GM18867 (cell line): ENCODE measurements around the gene KANK4.
A peak's percentile ranks its signal among the peaks of the same experiment; 100 is the strongest.
"Not testable (repeated sequence)": the region's sequence is repeated elsewhere in the genome, so short reads cannot be mapped to it uniquely, and the experiment has no call there.

Experiments used
- ATAC-seq: cut with Tn5 transposase; IDR thresholded peaks from one replicate; pipeline ENCODE4 v1.9.1; 2021; ENCODE audit warnings: mild to moderate bottlenecking, moderate library complexity; ENCODE audit not compliant: unreplicated experiment

KANK4 gene

GRCh38 chr1:62274496-62275485 is 44.4 kb downstream of the KANK4 start:
- no peak for ATAC-seq

- no peak for ATAC-seq
Observed at GRCh38 chr1:62273953-62274352, 45.3 kb downstream of the KANK4 start.

- ATAC-seq: peak; percentile 96
Observed at GRCh38 chr1:62271948-62272728, 47.1 kb downstream of the KANK4 start.

- no peak for ATAC-seq
Observed at GRCh38 chr1:62271134-62271533, 48.1 kb downstream of the KANK4 start.

DNA sequence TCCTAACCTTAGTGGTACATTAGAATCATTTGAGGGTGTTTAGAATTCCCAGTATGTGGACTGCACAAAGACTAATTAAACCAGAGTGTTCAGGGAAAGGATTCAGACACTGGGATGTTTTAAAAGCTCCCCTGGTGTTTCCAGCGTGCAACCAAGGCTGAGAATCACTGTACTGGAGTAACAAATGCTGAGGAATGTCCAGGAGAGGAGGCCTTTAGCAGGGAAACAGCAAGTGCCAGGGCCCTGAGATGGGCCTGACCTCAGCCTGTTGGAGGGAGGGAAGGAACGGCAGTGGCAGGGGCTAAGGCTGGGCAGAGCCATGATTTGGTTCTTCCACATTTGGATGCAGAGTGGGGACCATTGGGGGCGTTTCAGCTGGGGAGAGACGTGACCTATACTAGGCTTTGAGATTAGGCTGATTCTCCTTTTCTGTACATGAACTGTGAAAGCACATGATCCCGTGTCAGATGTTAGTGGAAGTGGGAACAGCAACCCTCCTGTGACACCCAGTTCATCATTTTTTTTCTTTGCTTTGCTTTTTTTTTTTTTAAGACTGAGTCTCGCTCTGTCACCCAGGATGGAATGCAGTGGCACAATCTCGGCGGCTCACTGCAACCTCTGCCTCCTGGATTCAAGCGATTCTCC is 49.3 kb downstream of the KANK4 start:
- ATAC-seq: no peak

DNA sequence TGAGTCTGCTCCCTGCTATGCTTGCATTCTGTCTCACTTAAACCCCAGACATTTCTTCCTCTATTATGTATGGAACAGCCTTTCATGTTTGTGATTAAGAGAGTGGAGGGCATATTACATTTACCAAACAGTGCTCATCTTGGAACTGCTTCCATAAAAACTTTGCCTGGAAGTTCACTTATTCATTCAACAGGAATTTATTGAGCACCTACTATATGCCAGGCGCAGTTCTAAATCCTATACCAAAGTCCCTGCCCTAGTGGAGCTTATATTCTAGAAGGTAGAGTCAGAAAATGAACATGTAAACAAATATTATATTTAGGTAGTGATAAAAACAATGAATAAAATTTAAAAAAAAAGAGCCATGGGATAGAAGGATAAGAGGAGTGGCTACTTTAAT is 49.8 kb downstream of the KANK4 start:
- ATAC-seq: no peak

DNA sequence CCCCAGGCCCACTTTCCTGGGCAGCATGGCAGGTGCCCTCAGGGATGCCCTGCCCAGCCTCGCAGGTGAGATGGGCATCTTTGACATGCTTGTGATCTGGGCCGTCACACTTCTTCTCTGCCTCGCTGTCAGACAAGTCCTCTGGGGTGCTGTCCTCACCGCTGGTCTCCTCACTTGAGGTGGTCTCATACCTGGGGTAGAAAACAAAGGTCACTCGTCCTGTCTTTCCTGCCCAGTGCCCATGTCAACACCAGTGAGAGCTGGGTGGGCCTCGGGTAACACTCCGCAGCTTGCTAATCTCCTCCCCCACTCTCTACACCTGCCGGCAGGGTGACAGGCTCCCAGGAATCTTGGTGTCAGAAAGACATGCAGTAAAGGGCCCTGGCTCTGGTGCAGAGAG is 50.9 kb downstream of the KANK4 start:
- no peak for ATAC-seq

GRCh38 chr1:62265956-62266935 is 53.0 kb downstream of the KANK4 start:
- no peak for ATAC-seq

DNA sequence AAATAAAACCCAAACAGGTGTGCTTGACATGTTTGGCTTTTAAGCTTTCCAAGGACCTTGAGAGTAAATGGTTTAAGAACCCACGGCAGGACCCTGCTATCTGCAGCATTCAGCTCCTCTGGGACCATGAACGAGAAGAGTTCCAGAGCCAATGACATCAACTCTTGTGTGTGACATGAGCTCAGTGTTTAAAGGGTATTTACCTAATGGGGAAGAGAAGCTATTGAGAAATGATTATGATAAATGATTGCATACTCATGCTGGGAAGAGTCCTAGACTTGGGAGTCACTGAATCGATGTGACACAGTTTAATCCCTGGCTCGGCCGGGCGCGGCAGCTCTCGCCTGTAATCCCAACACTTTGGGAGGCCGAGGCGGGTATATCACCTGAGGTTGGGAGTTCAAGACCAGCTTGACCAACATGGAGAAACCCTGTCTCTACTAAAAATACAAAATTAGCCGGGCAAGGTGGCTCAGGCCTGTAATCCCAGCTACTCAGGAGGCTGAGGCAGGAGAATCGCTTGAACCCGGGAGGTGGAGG is 55.4 kb downstream of the KANK4 start:
- ATAC-seq: no peak

GRCh38 chr1:62263006-62263813 is 56.0 kb downstream of the KANK4 start:
- ATAC-seq: no peak

GRCh38 chr1:62260688-62261087 is 58.5 kb downstream of the KANK4 start:
- ATAC-seq: no peak

DNA sequence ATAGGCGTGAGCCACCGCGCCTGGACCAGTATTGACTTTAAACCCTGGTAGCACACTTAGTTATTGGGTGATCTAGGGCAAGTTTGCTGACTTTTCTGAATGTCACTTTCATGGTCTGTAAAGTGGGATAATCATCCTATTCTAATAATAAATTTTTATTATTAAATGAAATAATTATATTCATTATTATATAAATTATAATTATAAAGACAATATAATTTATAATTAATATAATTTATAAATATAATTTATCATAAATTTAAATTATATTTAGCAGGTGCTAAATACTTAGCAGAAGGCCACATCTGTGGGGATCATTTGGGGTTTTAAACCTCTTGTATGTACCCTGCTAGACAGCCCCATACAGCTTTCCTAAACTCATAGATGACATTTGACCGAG is 59.7 kb downstream of the KANK4 start:
- no peak for ATAC-seq

DNA sequence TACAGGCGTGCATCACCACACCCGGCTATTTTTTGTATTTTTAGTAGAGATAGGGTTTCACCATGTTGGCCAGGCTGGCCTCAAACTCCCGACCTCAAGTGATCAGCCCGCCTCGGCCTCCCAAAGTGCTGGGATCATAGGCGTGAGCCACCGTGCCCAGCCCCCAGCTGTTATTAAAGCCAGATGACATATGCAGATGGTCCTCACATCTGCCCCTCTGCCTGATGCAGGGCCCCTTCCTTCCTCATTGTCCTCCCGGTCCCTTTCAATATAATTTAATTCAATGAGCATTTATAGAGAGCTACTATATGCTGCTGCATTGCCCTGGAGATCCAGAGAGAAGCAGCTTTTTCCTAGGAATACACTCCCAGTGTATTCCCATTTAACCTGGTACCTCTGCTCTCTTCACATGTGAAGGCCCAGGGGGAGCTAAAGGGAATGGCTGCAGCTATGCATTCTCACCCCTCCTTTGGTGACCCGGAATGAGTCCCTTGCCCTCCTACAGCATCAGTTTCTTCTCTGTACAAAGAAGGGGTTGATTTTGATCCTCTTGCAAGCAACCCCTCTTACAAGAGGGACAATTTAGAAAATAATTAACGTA is 69.0 kb downstream of the KANK4 start:
- no peak for ATAC-seq

DNA sequence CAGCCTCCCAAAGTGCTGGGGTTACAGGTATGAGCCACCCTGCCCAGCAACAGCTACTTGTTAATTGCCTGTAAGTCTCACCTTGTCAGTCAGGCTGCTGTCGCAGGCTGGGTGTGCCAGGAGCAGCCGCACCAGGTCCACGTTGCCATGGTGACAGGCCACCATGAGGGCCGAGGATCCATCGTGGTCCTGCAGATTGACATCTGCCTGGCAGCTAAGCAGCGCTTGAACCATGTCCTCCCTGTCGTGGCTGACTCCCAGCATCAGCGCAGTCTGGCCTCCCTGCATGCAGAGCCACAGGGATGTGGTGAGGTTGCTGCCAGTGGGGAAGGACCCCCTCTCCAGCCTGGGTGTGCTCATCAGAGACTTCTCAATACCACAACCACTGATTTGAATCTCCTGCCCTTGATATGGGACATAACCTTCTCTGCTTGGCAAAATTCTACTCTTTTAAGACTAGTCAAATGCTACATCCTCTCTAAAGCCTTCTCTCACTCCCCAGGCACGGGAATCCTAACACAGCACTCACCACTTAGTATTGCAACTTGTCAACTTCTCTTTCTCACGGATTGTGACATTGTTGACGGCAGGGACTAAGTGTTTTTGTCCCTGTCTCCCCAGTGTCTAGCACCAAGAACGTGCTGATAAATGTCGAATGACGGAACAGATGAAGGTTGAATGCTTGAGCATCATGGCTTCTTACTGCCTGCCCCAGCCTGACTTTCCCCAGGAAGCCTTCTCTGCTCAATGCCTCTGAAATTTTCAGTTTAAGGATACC is 71.7 kb downstream of the KANK4 start:
- no peak for ATAC-seq

GRCh38 chr1:62245201-62245600 is 74.0 kb downstream of the KANK4 start:
- ATAC-seq: no peak

DNA sequence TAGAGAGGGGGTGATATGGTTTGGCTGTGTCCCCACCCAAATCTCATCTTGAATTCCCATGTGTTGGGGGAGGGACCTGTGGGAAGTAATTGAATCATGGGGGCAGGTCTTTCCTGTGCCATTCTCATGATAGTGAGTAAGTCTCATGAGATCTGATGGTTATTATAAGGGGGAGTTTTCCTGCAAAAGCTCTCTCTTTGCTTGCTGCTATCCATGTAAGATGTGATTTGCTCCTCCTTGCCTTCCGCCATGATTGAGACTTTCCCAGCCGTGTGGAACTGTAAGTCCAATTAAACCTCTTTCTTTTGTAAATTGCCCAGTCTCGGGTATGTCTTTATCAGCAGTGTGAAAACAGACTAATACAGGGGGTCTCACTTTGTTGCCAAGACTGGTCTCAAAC is 74.9 kb downstream of the KANK4 start:
- not testable (repeated sequence) for ATAC-seq

- ATAC-seq: no peak
Observed at GRCh38 chr1:62241371-62242131, 77.7 kb downstream of the KANK4 start.
